Activated CD8-positive, alpha-beta T cell treated with anti-CD3 and anti-CD28 coated beads for 36 hours (primary cell): Measurements from ENCODE around the gene HUNK. TPM values are rescaled to one million over a fixed set of nuclear protein-coding genes. Genes with fewer than 3 reads are reported as not detected.
"Not testable (repeated sequence)": the region's sequence is repeated elsewhere in the genome, so short reads cannot be mapped to it uniquely, and the experiment has no call there.

Experiments used
- ATAC-seq: fragments of 200-7000 bp; cut with Tn5 transposase; one replicate; pipeline ENCODE4 v1.10.0; 2021; ENCODE audit warnings: mild to moderate bottlenecking, moderate library complexity
- CTCF ChIA-PET: fragments of 350-600 bp; sonication (Branson Sonifier 250); formaldehyde crosslinking; loops from one replicate; lab custom pipeline; 2021; ENCODE audit warnings: antibody characterized with exemption; lab: Charles Lee
- POLR2A ChIA-PET: fragments of 350-600 bp; sonication (Branson Sonifier 250); formaldehyde crosslinking; loops from one replicate; lab custom pipeline; 2021; ENCODE audit warnings: antibody characterized with exemption; lab: Charles Lee
- DNase-seq: peaks from one replicate; pipeline ENCODE4 v3.0.0-alpha.2; 2020
- H3K27ac Mint-ChIP-seq: one replicate; pipeline ENCODE4 v1.8.0; 2021; ENCODE audit warnings: mild to moderate bottlenecking, mixed read lengths
- H3K27me3 Mint-ChIP-seq: one replicate; pipeline ENCODE4 v1.8.0; 2021; ENCODE audit warnings: mixed read lengths
- H3K36me3 Mint-ChIP-seq: one replicate; pipeline ENCODE4 v1.8.0; 2021; ENCODE audit warnings: low read depth, mixed read lengths
- H3K4me1 Mint-ChIP-seq: one replicate; pipeline ENCODE4 v1.8.0; 2021; ENCODE audit warnings: low read depth, mixed read lengths
- H3K4me3 Mint-ChIP-seq: one replicate; pipeline ENCODE4 v1.8.0; 2021; ENCODE audit warnings: mild to moderate bottlenecking, moderate library complexity, mixed read lengths
- H3K9me3 Mint-ChIP-seq: one replicate; pipeline ENCODE4 v1.8.0; 2021; ENCODE audit warnings: mixed read lengths
- intact Hi-C: fragments of 100-400 bp; cut with micrococcal nuclease; formaldehyde crosslinking; loops from one replicate; pipeline ENCODE4 v1.10.0; 2022
- total RNA-seq, 2 experiments: library from RNA; stranded (reverse); gene quantifications; one replicate each; pipeline ENCODE4 v1.2.3, GENCODE V29; 2021
- TF ChIP-seq, protein P1 (sequence below): fragments of 200-600 bp; IDR thresholded peaks from one replicate; pipeline ENCODE4 v1.8.0; 2022; ENCODE audit warnings: antibody characterized with exemption, mild to moderate bottlenecking

HUNK gene
- total RNA-seq, 2 experiments from 2014 or later = 0.20 to 0.27 TPM

DNA sequence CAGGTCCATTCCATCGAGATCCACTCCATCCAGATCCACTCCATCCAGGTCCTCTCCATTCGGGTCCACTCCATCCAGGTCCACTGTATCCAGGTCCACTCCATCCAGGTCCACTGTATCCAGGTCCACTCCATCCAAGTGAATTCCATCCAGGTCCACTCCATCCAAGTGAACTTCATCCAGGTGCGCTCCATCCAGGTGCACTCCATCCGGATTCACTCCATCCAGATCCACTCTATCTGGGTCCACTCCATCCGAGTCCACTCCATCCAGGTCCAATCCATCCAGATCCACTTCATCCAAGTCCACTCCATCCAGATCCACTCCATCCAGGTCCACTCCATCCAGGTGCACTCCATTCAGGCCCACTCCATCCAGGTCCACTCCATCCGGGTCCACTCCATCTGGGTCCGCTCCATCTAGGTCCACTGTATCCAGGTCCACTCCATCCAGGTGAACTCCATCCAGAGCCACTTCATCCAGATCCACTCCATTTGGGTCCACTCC, 157.4 kb downstream of the HUNK start:
- intact Hi-C loops = no loop called here
- ATAC-seq (no peak), DNase-seq (no peak)
- Mint-ChIP-seq H3K27me3 (no peaks in the 10 kb centered on the region), H3K36me3 (no peaks in the 10 kb centered on the region), H3K27ac (no peak overlapping the region), H3K4me1 (no peaks in the 10 kb centered on the region), H3K4me3 (no peak overlapping the region), H3K9me3 (no peaks in the 10 kb centered on the region)
- POLR2A ChIA-PET = no interaction called here
- TF ChIP-seq, protein P1, sequence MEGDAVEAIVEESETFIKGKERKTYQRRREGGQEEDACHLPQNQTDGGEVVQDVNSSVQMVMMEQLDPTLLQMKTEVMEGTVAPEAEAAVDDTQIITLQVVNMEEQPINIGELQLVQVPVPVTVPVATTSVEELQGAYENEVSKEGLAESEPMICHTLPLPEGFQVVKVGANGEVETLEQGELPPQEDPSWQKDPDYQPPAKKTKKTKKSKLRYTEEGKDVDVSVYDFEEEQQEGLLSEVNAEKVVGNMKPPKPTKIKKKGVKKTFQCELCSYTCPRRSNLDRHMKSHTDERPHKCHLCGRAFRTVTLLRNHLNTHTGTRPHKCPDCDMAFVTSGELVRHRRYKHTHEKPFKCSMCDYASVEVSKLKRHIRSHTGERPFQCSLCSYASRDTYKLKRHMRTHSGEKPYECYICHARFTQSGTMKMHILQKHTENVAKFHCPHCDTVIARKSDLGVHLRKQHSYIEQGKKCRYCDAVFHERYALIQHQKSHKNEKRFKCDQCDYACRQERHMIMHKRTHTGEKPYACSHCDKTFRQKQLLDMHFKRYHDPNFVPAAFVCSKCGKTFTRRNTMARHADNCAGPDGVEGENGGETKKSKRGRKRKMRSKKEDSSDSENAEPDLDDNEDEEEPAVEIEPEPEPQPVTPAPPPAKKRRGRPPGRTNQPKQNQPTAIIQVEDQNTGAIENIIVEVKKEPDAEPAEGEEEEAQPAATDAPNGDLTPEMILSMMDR = no peak
- CTCF ChIA-PET = no interaction called here

DNA sequence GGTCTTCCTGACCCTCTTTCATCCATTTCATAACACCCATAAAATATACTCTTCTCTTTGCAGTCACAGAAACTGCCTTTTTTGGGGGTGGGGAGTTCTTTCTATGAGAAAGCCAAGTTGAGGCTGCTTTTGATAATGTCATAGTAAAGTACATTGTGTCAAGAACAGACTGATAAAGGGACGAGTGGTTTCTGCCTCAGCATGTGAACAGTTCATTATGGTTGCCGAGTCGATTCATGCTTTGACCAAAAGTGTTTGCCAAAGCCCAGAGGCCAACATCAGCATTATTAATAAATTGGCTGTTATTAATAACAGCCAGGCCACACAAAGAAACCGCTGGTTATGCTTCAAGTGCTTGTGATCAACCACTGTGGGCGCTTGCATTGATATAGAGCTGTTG, 162.0 kb downstream of the HUNK start:
- TF ChIP-seq, protein P1 = no peak
- no peaks in the 10 kb centered on the region for H3K27me3 Mint-ChIP-seq
- DNase-seq (no peak), ATAC-seq (no peak)
- no peaks in the 10 kb centered on the region for H3K36me3 Mint-ChIP-seq
- no peaks in the 10 kb centered on the region for H3K9me3 Mint-ChIP-seq
- ChIA-PET POLR2A (no interaction called here), CTCF (no interaction called here)
- H3K27ac Mint-ChIP-seq = no peak overlapping the region
- H3K4me3 Mint-ChIP-seq = no peak overlapping the region
- H3K4me1 Mint-ChIP-seq = no peaks in the 10 kb centered on the region
- intact Hi-C loops = no loop called here

DNA sequence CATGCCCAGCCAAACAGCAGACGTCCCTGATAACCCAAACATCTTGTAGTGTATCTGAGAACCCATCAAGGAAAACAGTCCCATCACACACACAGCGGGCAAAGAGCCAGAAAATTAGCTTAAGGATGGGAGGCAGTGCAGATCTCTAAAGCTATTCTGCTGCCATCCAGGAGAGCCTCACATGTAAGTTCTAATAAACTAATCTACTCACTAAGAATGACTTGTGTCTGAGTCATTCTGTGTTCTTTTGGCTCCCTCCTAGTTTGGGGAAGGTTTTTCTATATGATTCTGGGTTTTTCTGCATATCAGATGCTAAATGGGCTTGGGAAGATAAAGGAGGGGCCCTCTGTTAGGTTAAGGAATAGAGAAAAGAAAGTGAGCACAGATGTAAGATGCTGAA, 162.8 kb downstream of the HUNK start:
- Mint-ChIP-seq H3K4me3 (no peak overlapping the region), H3K9me3 (no peaks in the 10 kb centered on the region), H3K27me3 (peaks cover 1% of the 10 kb centered on the region), H3K36me3 (no peaks in the 10 kb centered on the region), H3K4me1 (no peaks in the 10 kb centered on the region), H3K27ac (no peak overlapping the region)
- ATAC-seq (no peak), DNase-seq (no peak)
- TF ChIP-seq, protein P1 = no peak
- intact Hi-C loops = no loop called here
- POLR2A ChIA-PET = no interaction called here
- CTCF ChIA-PET = no interaction called here

DNA sequence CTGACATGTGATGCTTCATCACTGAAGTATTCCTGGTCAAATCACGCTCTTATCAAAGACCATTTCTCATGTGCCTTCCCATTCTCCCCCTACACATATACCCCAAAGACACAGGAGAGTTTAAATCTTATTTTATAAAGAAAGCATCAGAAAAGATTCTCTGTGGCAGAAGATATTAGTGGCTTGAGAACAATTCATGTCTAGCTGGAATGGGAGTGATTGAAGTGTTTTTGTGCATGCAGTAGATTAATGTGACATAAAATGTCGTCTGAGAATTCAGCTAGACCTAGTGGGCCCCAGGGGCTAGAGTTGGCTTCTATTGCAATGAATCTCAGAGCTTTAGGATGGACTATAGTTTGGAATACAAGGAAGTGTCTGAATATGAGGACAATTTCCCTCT, 163.9 kb downstream of the HUNK start:
- ATAC-seq (no peak), DNase-seq (no peak)
- H3K4me1 Mint-ChIP-seq = no peaks in the 10 kb centered on the region
- H3K27ac Mint-ChIP-seq = no peak overlapping the region
- no peak overlapping the region for H3K4me3 Mint-ChIP-seq
- intact Hi-C loops = no loop called here
- POLR2A ChIA-PET = no interaction called here
- no peaks in the 10 kb centered on the region for H3K36me3 Mint-ChIP-seq
- CTCF ChIA-PET = no interaction called here
- TF ChIP-seq, protein P1 = no peak
- peaks cover 6% of the 10 kb centered on the region for H3K27me3 Mint-ChIP-seq
- H3K9me3 Mint-ChIP-seq = no peaks in the 10 kb centered on the region

DNA sequence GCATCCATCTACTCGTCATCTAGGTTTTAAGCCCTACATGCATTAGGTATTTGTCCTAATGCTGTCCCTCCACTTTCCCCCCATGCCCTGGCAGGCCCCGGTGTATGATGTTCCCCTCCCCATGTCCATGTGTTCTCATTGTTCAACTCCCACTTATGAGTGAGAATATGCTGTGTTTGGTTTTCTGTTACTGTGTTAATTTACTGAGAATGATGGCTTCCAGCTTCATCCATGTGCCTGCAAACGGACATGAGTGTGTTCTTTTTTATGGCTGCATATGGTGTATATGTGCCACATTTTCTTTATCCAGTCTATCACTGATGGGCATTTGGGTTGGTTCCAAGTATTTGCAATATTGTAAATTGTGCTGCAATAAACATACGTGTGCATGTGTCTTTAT, 165.9 kb downstream of the HUNK start:
- H3K27me3 Mint-ChIP-seq, intact Hi-C loops, DNase-seq, H3K36me3 Mint-ChIP-seq, H3K4me1 Mint-ChIP-seq, CTCF ChIA-PET, H3K27ac Mint-ChIP-seq, POLR2A ChIA-PET, H3K4me3 Mint-ChIP-seq, ATAC-seq, H3K9me3 Mint-ChIP-seq: not testable (repeated sequence)

DNA sequence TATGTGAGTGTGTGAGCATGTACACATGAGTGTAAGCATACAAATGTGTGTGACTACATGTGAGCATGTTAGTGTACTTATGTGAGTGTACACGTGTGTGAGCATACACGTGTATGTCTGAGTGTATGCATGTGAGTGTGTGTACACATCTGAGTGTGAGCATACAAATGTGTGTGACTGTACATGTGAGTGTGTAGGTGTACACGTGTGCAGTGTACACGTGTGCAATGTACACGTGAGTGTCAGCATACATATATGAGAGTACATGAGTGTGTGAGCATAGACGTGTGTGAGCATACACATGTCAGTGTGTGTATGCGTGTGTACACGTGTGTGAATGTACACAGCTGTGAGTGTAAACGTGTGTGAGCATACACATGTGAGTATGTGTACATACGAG, 170.6 kb downstream of the HUNK start:
- no peak overlapping the region for H3K4me3 Mint-ChIP-seq
- no peaks in the 10 kb centered on the region for H3K36me3 Mint-ChIP-seq
- ChIA-PET POLR2A (no interaction called here), CTCF (no interaction called here)
- intact Hi-C loops = no loop called here
- H3K9me3 Mint-ChIP-seq = peaks cover 8% of the 10 kb centered on the region
- peaks cover 6% of the 10 kb centered on the region for H3K27me3 Mint-ChIP-seq
- DNase-seq (no peak), ATAC-seq (no peak)
- H3K27ac Mint-ChIP-seq = no peak overlapping the region
- TF ChIP-seq, protein P1 = no peak
- no peaks in the 10 kb centered on the region for H3K4me1 Mint-ChIP-seq
